ENCODE results near the gene POLE4. TPM values are rescaled to one million over a fixed set of nuclear protein-coding genes. Genes with fewer than 3 reads are reported as not detected.

The POLE4 gene
- total and polyA plus RNA-seq, 12 donors = 16.7 to 93.0 (median 71.1) TPM

DNA sequence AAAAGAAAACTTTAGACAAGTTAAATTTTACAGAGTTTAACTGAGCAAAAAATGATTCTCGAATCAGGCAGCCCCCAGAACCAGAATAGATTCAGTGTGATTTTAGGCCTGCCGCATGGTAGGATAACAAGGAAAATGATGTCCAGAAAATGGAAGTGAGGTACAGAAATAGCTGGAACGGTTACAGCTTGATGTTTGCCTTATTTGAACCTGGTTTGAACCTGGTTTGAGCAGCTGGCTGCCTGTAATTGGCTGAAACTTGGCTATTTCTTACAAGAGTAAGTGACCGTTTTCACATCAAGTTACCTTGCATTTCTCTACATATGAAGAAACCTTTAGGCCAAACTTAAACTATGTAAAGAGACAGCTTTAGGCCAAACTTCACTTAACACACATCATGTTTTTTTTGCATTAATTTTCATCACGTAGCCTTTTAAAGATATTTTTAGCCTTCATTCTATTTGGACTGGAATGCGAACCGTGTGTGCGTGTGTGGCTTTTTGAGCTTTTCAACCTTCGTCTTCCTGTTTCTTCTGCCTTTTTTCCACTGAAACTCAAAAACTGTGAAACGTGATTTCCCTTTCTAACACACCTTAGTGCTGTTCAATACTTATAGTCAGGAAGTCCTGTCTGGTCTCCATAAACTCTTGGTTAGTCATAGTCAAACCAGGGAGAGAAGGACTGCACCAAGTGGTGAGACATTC, 4.5 kb upstream of the POLE4 start:
- intact Hi-C loops (cut with DNase I) = no loop called here
- DNase-seq = no peak
- WGBS, 4 donors = 81 to 92% (median 90%) methylated on average over 10 of the region's 10 CpGs
- H3K9me3 ChIP-seq (replicated peaks in 1 of 3) = no peaks in the 10 kb centered on the region
- TF ChIP-seq, protein P1, sequence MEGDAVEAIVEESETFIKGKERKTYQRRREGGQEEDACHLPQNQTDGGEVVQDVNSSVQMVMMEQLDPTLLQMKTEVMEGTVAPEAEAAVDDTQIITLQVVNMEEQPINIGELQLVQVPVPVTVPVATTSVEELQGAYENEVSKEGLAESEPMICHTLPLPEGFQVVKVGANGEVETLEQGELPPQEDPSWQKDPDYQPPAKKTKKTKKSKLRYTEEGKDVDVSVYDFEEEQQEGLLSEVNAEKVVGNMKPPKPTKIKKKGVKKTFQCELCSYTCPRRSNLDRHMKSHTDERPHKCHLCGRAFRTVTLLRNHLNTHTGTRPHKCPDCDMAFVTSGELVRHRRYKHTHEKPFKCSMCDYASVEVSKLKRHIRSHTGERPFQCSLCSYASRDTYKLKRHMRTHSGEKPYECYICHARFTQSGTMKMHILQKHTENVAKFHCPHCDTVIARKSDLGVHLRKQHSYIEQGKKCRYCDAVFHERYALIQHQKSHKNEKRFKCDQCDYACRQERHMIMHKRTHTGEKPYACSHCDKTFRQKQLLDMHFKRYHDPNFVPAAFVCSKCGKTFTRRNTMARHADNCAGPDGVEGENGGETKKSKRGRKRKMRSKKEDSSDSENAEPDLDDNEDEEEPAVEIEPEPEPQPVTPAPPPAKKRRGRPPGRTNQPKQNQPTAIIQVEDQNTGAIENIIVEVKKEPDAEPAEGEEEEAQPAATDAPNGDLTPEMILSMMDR (IDR thresholded peaks at IDR 0.05) = no peak
- TF ChIP-seq POLR2A (IDR thresholded peaks at IDR 0.05) = no peak
- H3K4me3 ChIP-seq = no peak overlapping the region
- no peak overlapping the region for H3K27ac ChIP-seq
- H3K27me3 ChIP-seq = no peaks in the 10 kb centered on the region
- H3K36me3 ChIP-seq (replicated peaks in 1 of 2) = no peaks in the 10 kb centered on the region
- peaks cover 5 to 8% of the 10 kb centered on the region in 2 donors for H3K4me1 ChIP-seq (replicated peaks in 1 of 2)

DNA sequence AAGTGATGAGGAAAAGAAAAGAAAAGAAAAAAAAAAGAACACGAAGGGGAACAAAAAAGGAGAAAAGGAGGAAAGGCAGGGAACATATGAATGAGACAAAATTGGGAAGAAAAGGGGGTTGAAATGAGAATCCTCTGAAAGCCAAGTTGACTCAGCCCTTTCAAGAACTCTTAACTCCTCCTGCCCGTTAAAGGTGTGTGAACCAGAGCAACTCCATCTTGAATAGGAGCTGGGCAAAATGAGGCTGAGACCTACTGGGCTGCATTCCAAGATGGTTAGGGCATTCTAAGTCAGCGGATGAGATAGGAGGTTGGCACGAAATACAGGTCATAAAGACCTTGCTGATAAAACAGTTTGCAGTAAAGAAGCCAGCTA, 4.0 kb upstream of the POLE4 start:
- Histone ChIP-seq H3K27ac (no peak overlapping the region), H3K4me1 (replicated peaks in 1 of 2) (peaks cover 8 to 11% of the 10 kb centered on the region in 2 donors), H3K4me3 (no peak overlapping the region), H3K36me3 (replicated peaks in 1 of 2) (no peaks in the 10 kb centered on the region), H3K9me3 (replicated peaks in 1 of 3) (no peaks in the 10 kb centered on the region), H3K27me3 (no peaks in the 10 kb centered on the region)
- intact Hi-C loops (cut with DNase I) = no loop called here
- TF ChIP-seq POLR2A (IDR thresholded peaks at IDR 0.05) = no peak
- TF ChIP-seq, protein P1 (IDR thresholded peaks at IDR 0.05) = no peak
- DNase-seq = peak in 6 of 7 donors; percentile 18 to 44 (median 34)
- 49 to 55% (median 53%) methylated on average over 4 of the region's 4 CpGs for WGBS, 4 donors

DNA sequence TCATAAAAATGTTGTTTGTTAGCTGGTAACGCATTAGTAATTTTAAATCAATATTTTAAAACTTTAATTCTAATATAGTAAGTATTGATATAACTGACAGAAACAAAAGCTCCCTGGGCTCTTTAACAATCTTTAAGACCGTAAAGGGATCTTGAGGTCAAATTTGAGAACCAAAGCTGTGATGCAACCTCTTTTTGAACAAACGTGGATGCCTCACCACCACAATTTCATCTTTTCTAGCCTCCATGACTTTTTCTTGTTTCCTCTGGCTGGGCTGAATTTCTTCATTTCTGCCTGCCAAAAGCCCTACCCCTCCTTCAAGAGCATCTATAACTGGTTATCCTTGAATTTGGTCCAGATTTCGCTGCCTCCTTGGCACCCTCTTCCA, 563 bp upstream of the POLE4 start:
- Histone ChIP-seq H3K36me3 (replicated peaks in 1 of 2) (no peaks in the 10 kb centered on the region), H3K4me3 (peak overlapping the region in 2 of 4 donors; percentile 51 to 81), H3K27me3 (no peaks in the 10 kb centered on the region), H3K9me3 (replicated peaks in 1 of 3) (no peaks in the 10 kb centered on the region), H3K4me1 (replicated peaks in 1 of 2) (peaks cover 8 to 22% of the 10 kb centered on the region in 2 donors), H3K27ac (peak overlapping the region; percentile 69 to 97 (median 95))
- DNase-seq = no peak
- WGBS, 4 donors = 34 to 40% (median 36%) methylated on average over 4 of the region's 4 CpGs
- TF ChIP-seq, protein P1 (IDR thresholded peaks at IDR 0.05) = no peak
- no peak for TF ChIP-seq POLR2A (IDR thresholded peaks at IDR 0.05)
- intact Hi-C loops (cut with DNase I) = no loop called here

DNA sequence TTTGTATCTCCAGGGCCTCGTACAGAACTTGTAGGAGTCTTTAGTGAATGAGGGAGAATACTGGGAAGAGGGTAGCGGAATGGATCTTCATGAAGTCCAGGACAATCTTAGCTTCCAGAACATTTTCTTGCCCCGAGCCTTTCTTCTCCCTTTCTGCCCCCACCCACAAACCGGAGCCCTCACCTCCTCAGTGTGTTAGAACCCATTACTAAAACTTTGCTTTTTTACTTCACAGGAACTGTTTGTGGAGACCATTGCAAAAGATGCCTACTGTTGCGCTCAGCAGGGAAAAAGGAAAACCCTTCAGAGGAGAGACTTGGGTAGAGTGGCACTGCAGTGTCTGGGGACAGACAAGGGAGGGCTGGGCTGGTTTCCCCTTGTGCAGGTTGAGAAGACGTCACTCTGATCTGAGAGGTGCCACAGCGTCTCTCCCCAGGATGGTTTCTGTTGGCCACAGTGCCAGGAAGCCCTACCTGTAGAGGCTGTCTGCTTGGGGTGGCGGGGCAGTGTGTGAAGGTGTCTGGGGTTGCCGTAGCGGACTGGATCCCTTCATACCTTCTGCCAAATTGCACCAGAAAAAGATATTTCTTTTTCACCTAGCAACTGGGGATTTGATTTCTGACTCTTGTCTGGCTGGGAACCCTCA, 786 bp downstream of the POLE4 start:
- TF ChIP-seq, protein P1 (IDR thresholded peaks at IDR 0.05) = no peak
- no peak for TF ChIP-seq POLR2A (IDR thresholded peaks at IDR 0.05)
- intact Hi-C loops (cut with DNase I) = no loop called here
- peaks cover 8 to 22% of the 10 kb centered on the region in 2 donors for H3K4me1 ChIP-seq (replicated peaks in 1 of 2)
- DNase-seq = peak in 1 of 7 donors; percentile 21
- peak overlapping the region in 2 of 4 donors; percentile 51 to 81 for H3K4me3 ChIP-seq
- WGBS, 4 donors = 83 to 88% (median 86%) methylated on average over 10 of the region's 10 CpGs
- H3K36me3 ChIP-seq (replicated peaks in 1 of 2) = no peaks in the 10 kb centered on the region
- H3K27me3 ChIP-seq = no peaks in the 10 kb centered on the region
- no peaks in the 10 kb centered on the region for H3K9me3 ChIP-seq (replicated peaks in 1 of 3)
- peak overlapping the region in 3 of 5 donors; percentile 94 to 97 (median 95) for H3K27ac ChIP-seq
